ENCODE measurements around the gene CHST12.
"Not testable (repeated sequence)": the region's sequence is repeated elsewhere in the genome, so short reads cannot be mapped to it uniquely, and the experiment has no call there.

CHST12 gene

GRCh38 chr7:2437537-2438148 is 34.2 kb downstream of the CHST12 start:
- no peak for DNase-seq

- peak; percentile 12 for DNase-seq
Observed at GRCh38 chr7:2438186-2438585, 34.8 kb downstream of the CHST12 start.

GRCh38 chr7:2438775-2439174 is 35.4 kb downstream of the CHST12 start:
- no peak for DNase-seq

GRCh38 chr7:2440608-2441245 is 37.3 kb downstream of the CHST12 start:
- no peak for DNase-seq

- DNase-seq = no peak
Observed at GRCh38 chr7:2441430-2442058, 38.1 kb downstream of the CHST12 start.

GRCh38 chr7:2443491-2443890 is 40.1 kb downstream of the CHST12 start:
- DNase-seq = no peak

- no peak for DNase-seq
Observed at GRCh38 chr7:2444476-2444875, 41.1 kb downstream of the CHST12 start.

- no peak for DNase-seq
Observed at GRCh38 chr7:2445047-2445446, 41.6 kb downstream of the CHST12 start.

GRCh38 chr7:2445898-2446555 is 42.6 kb downstream of the CHST12 start:
- no peak for DNase-seq

GRCh38 chr7:2446676-2447075 is 43.3 kb downstream of the CHST12 start:
- DNase-seq = no peak

GRCh38 chr7:2450198-2451107 is 47.0 kb downstream of the CHST12 start:
- DNase-seq = no peak

- peak; percentile 6 for DNase-seq
Observed at GRCh38 chr7:2451171-2452073, 48.0 kb downstream of the CHST12 start.

GRCh38 chr7:2452074-2452507 is 48.7 kb downstream of the CHST12 start:
- no peak for DNase-seq

- DNase-seq = no peak
Observed at GRCh38 chr7:2452643-2453270, 49.3 kb downstream of the CHST12 start.

- DNase-seq = not testable (repeated sequence)
Observed at GRCh38 chr7:2453849-2454248, 50.4 kb downstream of the CHST12 start.

GRCh38 chr7:2459674-2460073 is 56.3 kb downstream of the CHST12 start:
- DNase-seq = no peak

- no peak for DNase-seq
Observed at GRCh38 chr7:2460188-2460587, 56.8 kb downstream of the CHST12 start.

- DNase-seq = no peak
Observed at GRCh38 chr7:2460641-2461040, 57.2 kb downstream of the CHST12 start.

- DNase-seq = no peak
Observed at GRCh38 chr7:2461268-2462026, 58.0 kb downstream of the CHST12 start.

GRCh38 chr7:2462731-2463130 is 59.3 kb downstream of the CHST12 start:
- no peak for DNase-seq

Data from NCI-H446 treated with DMSO at 0.1 percent for 48 hours (cell line).